GM08714 (cell line): Measurements from ENCODE around the gene MEMO1.

Experiments
- H3K4me3 ChIP-seq: fragments of 200-500 bp; sonication (Bioruptor generic); 2 replicates; pipeline ENCODE4 v1.5.1; 2014; ENCODE audit warnings: mild to moderate bottlenecking, low read length, inconsistent platforms
- ZNF274 ChIP-seq: IDR thresholded peaks from 2 replicates; pipeline ENCODE4 v1.6.1; 2012; ENCODE audit warnings: mild to moderate bottlenecking, low read depth, low read length

The MEMO1 gene

DNA sequence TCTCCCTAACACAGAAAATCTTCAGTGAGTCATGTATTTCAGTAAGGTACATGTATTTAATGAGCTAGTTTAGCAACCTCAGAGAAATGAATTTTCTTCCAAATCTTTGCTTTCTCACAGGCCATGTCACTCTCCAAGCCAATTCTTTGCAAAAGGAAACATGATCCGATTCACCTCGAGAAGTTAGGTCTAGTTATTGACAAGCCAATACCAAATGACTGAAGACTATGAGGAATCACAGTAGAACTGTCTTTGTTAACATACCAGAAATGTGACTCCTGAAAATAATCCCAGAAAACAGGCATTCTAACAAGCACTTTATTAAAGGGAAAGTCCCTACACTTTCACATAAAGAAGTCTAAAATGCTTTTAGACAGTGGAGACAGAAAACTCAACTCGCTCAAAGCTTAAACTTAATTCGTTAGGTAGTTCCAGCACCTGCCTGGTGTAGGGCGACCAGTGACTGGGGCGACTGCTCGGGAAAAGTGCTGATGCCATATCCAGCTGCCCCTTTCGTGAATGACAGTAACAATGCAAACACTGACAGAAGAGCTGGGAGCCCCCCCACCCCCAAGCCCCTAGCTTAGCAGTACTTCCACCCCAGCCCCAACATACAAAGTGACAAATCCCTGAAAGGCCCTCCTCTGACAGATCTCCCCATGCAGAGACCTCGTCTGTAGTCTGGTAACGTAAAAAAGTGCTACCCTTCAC lies 1.8 kb downstream of the MEMO1 start:
- peak overlapping the region; percentile 85 for H3K4me3 ChIP-seq
- no peak for TF ChIP-seq ZNF274

DNA sequence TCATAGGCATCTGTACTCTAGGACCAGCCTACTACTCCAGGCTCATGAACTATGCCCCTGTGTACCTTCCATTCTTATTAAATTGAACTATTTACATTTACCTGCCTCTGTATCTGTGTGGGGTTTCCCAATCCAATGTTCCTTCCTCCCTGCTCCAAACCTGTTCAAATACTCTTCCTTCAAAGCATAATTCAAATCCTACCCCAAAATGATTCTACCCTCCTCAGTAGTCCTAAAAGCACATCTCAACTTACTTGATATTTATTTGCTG lies 3.8 kb downstream of the MEMO1 start:
- H3K4me3 ChIP-seq, result no peak overlapping the region
- no peak for TF ChIP-seq ZNF274

DNA sequence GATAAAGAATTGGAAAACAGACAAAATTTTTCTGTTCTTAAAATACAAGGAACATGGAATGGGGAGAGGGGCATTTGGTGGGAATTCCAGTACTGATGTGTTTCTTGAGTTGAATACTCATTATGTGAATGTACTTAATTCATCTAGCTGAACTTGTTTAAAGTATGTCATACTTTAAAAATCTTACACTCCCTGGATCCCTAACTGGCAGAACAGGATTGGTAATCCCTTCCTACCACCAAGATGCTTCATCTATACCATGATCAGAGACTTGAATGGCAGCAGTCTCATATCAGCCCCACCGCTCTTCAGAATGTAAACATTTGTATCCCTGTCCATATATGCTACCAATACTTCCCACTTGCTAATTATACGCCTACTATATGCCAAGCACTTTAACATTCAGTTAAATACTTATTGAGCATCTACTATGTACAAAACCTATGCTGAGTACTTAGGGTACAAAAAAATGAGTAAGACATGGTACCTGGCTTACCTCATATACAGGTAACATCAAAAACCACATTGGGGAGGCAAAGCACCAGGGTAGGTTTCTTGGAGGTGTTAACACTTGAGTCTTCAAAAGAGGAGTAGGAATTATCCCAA lies 5.3 kb downstream of the MEMO1 start:
- H3K4me3 ChIP-seq, result no peak overlapping the region
- TF ChIP-seq ZNF274, result no peak

DNA sequence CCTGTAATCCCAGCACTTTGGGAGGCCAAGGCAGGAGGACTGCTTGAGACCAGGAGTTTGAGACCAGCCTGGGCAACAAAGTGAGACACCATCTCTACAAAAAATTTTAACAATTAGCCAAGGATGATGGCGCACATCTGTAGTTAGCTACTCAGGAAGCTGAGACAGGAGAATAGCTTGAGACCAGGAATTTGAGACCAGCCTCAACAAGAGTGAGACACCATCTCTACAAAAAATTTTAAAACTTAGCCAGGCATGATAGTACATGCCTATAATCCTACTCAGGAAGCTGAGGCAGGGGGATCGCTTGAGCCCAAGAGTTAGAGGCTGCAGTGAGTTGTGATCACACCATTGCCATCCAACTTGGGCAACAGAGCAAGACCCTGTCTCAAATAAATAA lies 7.0 kb downstream of the MEMO1 start:
- no peak overlapping the region for H3K4me3 ChIP-seq
- TF ChIP-seq ZNF274, result no peak

DNA sequence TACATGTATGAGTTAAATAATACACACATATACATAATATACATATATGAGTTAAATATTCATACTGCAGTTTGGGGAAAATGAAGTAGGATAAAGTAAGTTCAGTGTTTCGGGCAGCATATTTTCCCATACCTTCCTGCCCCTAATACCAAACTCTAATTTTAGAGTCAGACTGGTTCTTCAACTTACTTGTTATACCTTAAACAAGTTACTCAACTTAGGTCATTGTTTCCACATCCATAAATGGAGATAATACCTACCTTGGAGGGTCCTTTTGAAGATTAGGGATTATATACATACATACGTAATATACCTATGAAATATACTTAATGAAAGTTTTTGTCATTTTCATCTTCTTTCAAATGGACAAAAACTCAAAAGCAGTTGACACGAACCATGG lies 8.4 kb downstream of the MEMO1 start:
- H3K4me3 ChIP-seq, result no peak overlapping the region
- no peak for TF ChIP-seq ZNF274

DNA sequence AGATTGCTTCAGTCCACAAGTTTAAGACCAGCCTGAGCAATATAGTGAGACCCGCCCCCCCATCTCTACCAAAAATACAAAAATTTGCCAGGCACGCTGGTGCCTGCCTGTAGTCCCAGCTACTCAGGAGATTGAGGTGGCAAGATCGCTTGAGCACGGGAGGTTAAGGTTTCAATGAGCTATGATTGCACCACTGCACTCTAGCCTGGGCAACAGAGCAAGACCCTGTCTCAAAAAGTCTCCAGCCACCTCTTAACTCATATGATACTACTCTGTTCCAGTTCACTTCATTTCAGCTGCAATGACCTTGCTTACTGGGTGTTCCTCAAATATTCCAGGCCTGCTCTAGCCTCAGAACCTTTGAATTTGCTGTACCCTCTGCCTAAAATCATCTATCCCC lies 11.4 kb downstream of the MEMO1 start:
- no peak overlapping the region for H3K4me3 ChIP-seq
- TF ChIP-seq ZNF274, result no peak

DNA sequence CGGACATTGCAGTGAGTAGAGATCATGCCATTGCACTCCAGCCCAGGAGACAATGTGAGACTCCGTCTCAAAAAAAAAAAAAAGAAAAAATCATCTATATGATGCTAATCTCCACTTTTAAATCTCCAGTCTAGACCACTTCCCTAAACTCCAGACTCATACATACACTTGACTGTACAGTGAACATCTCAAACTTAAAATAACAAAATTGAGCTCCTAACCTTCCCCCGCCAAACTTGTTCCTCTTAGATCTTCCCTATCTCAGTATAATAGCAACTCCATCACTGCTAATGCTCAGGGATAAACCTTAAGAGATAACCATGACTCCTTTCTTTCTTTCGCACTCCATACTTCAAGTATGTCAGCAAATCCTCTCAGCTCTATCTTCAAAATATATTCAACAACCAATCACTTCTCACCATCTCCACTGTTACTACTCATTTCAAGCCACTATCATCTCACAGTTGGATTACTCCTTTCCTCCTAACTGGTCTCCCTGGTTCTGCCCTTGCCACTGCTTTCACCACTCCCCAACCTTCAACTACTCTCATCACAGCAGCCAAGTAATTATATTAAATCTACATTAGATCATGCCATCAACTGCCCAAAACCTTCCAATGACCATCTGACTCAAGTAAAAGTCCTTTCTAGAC lies 12.0 kb downstream of the MEMO1 start:
- TF ChIP-seq ZNF274, result no peak
- no peak overlapping the region for H3K4me3 ChIP-seq

DNA sequence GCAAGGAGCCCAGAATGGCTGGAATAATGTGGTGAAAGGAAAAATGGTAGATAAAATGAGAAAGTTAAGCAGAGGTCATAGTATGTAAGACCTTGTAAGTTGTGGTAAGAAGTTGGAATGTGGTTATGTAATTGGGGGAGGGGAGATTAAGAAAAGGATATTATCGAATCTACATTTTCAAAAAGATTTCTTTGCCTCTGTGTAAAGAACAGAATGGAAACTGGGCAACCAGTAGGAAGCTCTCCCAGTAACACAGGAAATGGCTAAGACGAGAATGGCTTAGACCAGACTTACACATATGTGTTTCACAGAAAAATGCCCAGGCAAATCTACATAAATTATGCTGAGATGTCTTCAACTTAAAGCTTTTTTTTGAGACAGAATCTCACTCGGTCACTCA lies 13.2 kb downstream of the MEMO1 start:
- TF ChIP-seq ZNF274, result no peak
- H3K4me3 ChIP-seq, result no peak overlapping the region

DNA sequence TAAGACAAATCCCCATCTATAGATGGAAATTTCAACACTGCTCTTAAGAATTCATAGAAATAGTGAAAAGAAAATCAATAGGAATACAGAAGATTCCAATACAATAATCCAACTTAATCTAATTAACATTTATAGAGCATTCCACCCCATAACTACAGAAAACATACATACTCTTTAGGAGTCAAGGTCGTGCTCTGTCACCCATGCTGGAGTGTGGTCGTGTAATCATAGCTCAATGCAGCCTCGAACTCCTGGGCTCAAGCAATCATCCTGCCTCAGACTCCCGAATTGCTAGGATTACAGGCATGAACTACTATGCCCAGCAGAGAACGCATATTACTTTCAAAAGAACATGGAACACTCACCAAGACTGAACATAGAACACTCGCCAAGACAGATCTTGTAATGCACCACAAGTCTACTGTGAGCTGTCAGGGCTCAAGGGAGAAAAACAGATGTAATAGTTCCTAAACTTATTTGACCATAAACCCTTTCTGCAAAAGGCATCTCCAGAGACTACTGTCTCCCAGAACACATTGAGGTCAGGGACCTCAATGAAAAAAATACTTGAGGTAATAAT lies 14.1 kb downstream of the MEMO1 start:
- no peak for TF ChIP-seq ZNF274
- no peak overlapping the region for H3K4me3 ChIP-seq

DNA sequence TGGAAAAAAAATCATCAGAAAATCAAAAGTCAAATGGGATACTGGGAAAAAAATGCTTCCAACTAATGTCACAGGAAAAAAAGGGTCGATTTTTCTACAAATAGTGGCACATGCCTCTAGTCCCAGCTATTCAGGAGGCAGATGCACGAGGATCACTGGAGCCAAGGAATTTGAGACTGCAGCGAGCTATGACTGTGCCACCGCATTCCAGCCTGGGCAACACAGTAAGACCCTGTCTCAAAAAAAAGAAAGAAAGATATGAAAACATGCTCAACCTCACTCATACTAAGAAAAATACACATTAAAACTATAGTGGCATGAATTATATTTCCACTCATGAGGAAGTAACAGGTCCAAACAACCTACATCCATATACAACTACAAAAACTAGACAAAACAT lies 17.9 kb downstream of the MEMO1 start:
- TF ChIP-seq ZNF274, result no peak
- no peak overlapping the region for H3K4me3 ChIP-seq

DNA sequence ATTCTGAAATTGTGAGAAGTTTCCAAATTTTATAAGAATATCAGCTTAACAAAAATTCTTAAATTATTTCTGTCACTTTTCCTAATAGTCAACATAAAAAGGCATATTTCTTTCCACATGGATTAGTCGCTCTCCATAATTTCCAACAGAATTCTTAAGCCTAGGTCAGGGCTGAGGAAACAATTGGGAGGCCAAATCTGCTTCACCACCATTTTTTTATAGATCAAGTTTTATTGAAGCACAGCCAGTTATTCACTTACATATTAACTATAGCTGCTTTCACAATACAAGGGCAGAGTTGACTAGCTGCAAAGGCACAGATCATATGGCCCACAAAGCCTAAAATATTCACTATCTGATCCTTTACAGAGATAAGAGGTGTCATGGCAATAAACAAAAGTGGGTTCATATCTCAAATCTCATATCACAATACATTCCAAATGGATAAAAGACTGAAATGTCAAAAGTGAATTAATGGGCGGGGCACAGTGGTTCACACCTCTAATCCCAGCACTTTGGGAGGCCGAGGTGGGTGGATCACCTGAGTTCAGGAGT lies 18.7 kb downstream of the MEMO1 start:
- TF ChIP-seq ZNF274, result no peak
- H3K4me3 ChIP-seq, result no peak overlapping the region

DNA sequence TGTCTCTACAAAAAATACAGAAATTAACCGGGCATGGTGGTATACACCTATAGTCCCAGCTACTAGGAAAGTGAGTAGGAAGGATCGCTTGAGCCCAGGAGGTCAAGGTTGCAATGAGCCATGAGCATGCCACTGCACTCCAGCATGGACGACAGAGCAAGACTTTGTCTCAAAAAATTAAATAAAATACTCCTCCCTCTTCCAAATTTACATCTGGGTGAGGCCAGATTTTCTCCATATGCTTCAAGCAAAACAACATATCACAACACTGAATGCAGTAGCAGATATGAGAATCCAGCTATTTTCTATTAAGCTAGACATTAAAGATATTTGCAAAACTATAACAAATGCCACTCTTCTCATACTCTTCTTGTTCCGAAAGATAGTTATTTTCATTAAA lies 20.9 kb downstream of the MEMO1 start:
- TF ChIP-seq ZNF274, result no peak
- no peak overlapping the region for H3K4me3 ChIP-seq

DNA sequence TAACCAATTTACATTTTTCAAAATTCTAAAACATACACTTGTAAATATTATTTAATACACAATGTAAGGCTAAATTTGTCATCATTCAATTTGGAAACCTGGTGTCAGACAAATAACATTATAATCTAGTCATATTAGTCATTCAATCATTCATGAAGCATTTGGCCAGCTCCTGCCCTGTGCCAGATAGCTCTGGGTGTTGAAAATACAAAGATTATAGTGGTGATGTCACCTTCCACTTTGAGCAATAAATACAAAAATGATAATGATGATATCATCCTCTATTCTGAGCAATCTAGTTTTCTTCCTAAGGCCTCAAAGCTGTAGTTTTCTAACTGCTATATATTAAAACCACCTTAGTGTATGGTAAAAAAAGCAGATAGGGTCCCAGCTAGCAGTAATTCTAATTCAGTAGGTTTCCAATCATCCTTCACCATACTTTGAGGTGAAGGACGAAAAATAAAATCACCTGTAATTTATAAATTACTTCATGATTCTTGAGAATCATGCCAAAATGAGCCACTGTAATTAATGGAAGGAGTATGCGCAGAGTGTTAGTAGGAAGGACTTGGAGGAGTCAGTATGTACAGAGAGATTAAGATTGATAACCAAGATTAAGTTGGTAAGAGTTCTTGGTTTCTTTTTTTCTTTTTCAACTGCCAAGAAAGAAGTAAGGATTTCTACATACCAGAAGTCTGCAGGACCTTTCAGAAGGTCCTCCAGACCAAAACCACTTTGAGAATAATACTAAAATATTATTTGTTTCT lies 23.2 kb downstream of the MEMO1 start:
- no peak for TF ChIP-seq ZNF274
- H3K4me3 ChIP-seq, result no peak overlapping the region

DNA sequence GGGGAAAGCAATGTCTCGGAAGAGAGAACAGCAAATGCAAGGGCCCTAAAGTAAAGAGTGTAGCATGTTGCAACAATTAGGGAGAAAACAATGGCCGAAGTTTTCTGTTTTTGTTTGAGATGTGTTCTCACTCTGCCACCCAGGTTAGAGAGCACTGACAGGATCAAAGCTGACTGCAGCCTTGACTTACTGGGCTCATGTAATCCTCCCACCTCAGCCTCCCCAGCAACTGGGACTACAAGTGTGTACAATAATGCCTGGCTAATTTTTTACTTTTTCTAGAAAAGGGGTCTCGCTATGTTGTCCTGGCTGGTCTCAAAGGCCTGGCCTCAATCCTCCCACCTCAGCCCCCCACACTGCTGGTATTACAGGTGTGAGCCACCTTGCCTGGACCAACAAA lies 23.9 kb downstream of the MEMO1 start:
- TF ChIP-seq ZNF274, result no peak
- no peak overlapping the region for H3K4me3 ChIP-seq
